Melanocyte of skin (primary cell): ENCODE data around the gene CD40LG. TPM values are rescaled to one million over a fixed set of nuclear protein-coding genes. Genes with fewer than 3 reads are reported as not detected.

Source experiments
- total RNA-seq, 2 donors: library from RNA; depleted of rRNA; stranded (reverse); fragments of >200 nt; gene quantifications; 2 replicates each; pipeline ENCODE4 v1.2.3, GENCODE V29; 2012

CD40LG gene
- total RNA-seq: not detected

DNA sequence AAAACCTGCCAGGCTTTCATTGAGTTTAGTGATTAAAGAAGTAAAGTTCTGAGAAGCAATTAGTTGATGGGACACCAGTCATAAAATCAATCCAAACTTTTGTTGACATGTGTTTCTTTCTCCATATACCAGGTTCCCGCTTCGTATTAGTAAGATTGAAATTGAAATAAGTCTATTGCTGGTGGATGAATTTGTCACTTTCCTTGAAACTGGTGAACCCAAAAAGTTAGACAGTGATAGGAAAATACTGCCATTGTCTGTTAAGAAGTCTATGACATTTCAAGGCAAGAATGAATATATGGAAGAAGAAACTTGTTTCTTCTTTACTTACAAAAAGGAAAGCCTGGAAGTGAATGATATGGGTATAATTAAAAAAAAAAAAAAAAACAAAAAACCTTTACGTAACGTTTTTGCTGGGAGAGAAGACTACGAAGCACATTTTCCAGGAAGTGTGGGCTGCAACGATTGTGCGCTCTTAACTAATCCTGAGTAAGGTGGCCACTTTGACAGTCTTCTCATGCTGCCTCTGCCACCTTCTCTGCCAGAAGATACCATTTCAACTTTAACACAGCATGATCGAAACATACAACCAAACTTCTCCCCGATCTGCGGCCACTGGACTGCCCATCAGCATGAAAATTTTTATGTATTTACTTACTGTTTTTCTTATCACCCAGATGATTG lies at the start of gene CD40LG:
TSS of gene CD40LG (plus strand) at position 482 of the 684 bp plus-strand sequence. CDS start at position 573, 91 bp downstream.

Other genes starting within 250 kb of the CD40LG start
- not detected for gene BRS3, start 160.2 kb upstream of the CD40LG start, total RNA-seq
- 10 to 100 TPM; 20.0 to 24.0 TPM for gene HTATSF1, start 150.6 kb upstream of the CD40LG start, total RNA-seq
- not detected for gene VGLL1, start 115.9 kb upstream of the CD40LG start, total RNA-seq
- gene ARHGEF6, start 132.8 kb downstream of the CD40LG start, total RNA-seq: 1 to 10 TPM; 2.7 to 3.8 TPM
- gene RBMX, start 232.6 kb downstream of the CD40LG start, total RNA-seq: 100 to 1,000 TPM; 116 to 186 TPM